ENCODE measurements around the gene SIAH2. TPM values are rescaled to one million over a fixed set of nuclear protein-coding genes. Genes with fewer than 3 reads are reported as not detected.

The SIAH2 gene
- total RNA-seq, 6 donors from 2014 or later: 17.6 to 45.0 (median 31.7) TPM

DNA sequence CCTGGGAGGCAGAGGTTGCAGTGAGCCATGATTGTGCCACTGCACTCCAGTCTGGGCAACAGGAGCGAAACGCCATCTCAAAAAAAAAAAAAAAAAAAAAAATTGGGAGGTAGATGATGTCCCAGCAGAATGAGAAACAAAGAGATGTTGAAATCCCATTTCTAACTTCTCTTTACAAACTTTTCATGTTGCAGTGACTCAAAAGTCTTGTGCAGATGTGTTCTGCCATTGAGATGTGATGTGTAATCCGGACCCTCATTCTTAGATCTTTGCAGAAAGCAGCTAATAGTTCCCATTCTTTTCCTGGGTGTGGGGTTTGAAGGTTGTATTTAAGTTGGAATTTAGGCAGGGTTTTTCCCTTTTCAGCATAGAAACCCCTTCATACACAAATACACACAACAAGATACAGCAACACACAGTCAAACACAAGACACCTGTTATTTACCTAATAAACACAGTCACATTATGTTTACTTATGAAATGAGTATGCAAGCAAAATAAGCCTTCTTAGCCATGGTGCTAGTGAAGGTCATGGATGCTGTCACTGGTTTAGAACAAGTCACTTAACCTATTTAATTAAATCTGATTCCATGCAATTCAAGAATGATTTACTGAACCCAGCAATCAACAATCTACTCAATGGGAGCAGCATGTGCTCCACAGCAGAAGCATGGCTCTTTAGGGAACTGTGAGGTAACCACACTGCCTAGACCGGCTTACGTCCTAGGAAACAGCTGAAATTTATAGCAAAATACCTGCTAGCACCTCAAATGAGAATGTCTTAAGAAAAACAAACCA is 14.9 kb downstream of the SIAH2 start:
- ATAC-seq (ENCODE audit: low FRiP score in 2 of 2) (no peak), DNase-seq (no peak)
- no peak overlapping the region for H3K4me3 ChIP-seq
- H3K27ac ChIP-seq: peak overlapping the region in 3 of 4 donors; percentile 5 to 42 (median 13)
- peaks cover 41 to 89% (median 63%) of the 10 kb centered on the region in 4 donors for H3K4me1 ChIP-seq
- TF ChIP-seq EP300 (IDR thresholded peaks at IDR 0.05): no peak
- no peak for TF ChIP-seq POLR2A (IDR thresholded peaks at IDR 0.05)
- no peak for TF ChIP-seq CTCF (IDR thresholded peaks at IDR 0.05)
- TF ChIP-seq POLR2AphosphoS5 (IDR thresholded peaks at IDR 0.05): no peak
- WGBS, 2 donors: 63 to 73% methylated on average over 5 of the region's 5 CpGs
- H3K9me3 ChIP-seq: no peaks in the 10 kb centered on the region
- no peaks in the 10 kb centered on the region for H3K27me3 ChIP-seq
- H3K36me3 ChIP-seq: peaks cover 0 to 2% (median 0%) of the 10 kb centered on the region in 4 donors

DNA sequence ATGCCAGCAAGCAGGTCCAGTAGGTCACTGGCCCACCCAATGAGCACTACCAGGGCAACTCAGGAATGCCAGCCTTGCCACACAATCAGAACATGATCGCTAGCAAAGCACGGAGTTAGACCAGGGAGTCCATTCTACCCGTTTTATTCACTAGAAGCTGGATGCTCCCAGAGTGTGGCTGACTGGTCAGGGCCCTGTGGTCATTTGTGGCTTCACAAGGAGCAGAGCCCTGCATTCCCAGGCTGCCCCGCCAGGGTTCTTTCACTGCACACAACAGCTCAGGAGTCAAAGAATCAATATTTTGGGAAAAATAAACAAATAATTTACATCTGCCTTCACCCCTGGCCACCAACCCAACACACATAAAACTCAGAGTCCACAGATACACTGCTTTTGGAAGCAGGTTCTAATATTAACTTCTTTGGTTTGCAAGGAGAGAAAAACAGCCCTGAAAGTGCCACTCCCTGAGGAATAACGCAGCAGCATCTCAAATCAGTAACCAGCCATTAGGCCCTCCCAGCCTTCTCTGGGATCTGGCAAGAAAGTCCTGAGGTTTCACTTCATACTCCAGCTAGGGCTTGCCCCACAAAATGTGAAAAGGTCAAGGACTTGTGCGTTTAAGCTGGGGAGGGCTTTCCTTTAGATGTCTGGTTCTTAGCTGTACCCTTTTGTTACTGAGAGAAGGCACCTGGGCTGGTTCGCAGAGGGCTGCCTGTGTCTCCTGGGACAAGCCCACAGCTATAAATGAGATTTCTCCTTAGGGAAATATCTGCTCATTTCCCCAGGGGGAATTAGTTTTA is 16.0 kb downstream of the SIAH2 start:
- TF ChIP-seq POLR2A (IDR thresholded peaks at IDR 0.05) (no peak), POLR2AphosphoS5 (IDR thresholded peaks at IDR 0.05) (no peak), EP300 (IDR thresholded peaks at IDR 0.05) (no peak), CTCF (IDR thresholded peaks at IDR 0.05) (no peak)
- Histone ChIP-seq H3K27ac (peak overlapping the region; percentile 14 to 42 (median 32)), H3K36me3 (peaks cover 0 to 6% (median 3%) of the 10 kb centered on the region in 4 donors), H3K4me3 (no peak overlapping the region), H3K4me1 (peaks cover 34 to 78% (median 57%) of the 10 kb centered on the region in 4 donors), H3K27me3 (no peaks in the 10 kb centered on the region), H3K9me3 (no peaks in the 10 kb centered on the region)
- WGBS, 2 donors: 65 to 73% methylated on average over 6 to 7 of the region's 7 CpGs
- no peak for DNase-seq
- no peak for ATAC-seq (ENCODE audit: low FRiP score in 2 of 2)

GRCh38 chr3:150745832-150746231 is 17.1 kb downstream of the SIAH2 start:
- peaks cover 31 to 66% (median 48%) of the 10 kb centered on the region in 4 donors for H3K4me1 ChIP-seq
- 95 to 100% methylated on average over 3 of the region's 3 CpGs for WGBS, 2 donors

DNA sequence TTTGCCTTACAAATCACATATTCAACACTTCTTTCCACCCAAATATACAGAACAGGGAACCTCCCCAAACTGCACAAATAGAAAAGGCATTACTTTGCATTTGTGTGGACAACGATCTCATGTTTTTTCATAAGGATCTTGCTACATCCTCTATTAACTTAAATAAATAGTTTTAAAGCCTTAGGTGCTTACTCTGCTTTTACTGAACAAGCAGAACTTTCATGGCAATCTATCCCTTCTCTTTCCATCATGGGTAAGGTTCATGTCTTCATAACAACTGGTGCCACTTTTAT is 18.1 kb downstream of the SIAH2 start:
- DNase-seq (no peak), ATAC-seq (ENCODE audit: low FRiP score in 2 of 2) (no peak)
- H3K36me3 ChIP-seq: peaks cover 0 to 25% (median 9%) of the 10 kb centered on the region in 4 donors
- H3K4me1 ChIP-seq: peaks cover 31 to 58% (median 41%) of the 10 kb centered on the region in 4 donors
- no peaks in the 10 kb centered on the region for H3K9me3 ChIP-seq
- TF ChIP-seq EP300 (IDR thresholded peaks at IDR 0.05): no peak
- no peak for TF ChIP-seq POLR2A (IDR thresholded peaks at IDR 0.05)
- no peak for TF ChIP-seq CTCF (IDR thresholded peaks at IDR 0.05)
- no peak for TF ChIP-seq POLR2AphosphoS5 (IDR thresholded peaks at IDR 0.05)
- peak overlapping the region in 1 of 4 donors; percentile 32 for H3K27ac ChIP-seq
- H3K27me3 ChIP-seq: no peaks in the 10 kb centered on the region
- H3K4me3 ChIP-seq: no peak overlapping the region
- 34 to 52% methylated on average over 1 of the region's 1 CpG for whole genome bisulfite sequencing, 2 donors

More at GRCh38 chr3:150745832-150746231, 17.1 kb downstream of the SIAH2 start:
- TF ChIP-seq POLR2A (IDR thresholded peaks at IDR 0.05): no peak
- no peak for TF ChIP-seq EP300 (IDR thresholded peaks at IDR 0.05)
- no peak for TF ChIP-seq POLR2AphosphoS5 (IDR thresholded peaks at IDR 0.05)
- TF ChIP-seq CTCF (IDR thresholded peaks at IDR 0.05): no peak
- no peak overlapping the region for H3K4me3 ChIP-seq
- no peaks in the 10 kb centered on the region for H3K9me3 ChIP-seq
- H3K36me3 ChIP-seq: peaks cover 0 to 17% (median 8%) of the 10 kb centered on the region in 4 donors
- peak overlapping the region in 1 of 4 donors; percentile 32 for H3K27ac ChIP-seq
- DNase-seq (no peak), ATAC-seq (ENCODE audit: low FRiP score in 2 of 2) (no peak)
- H3K27me3 ChIP-seq: no peaks in the 10 kb centered on the region
